Aorta (tissue), 5 donors: ENCODE results near the gene NFATC1. TPM values are rescaled to one million over a fixed set of nuclear protein-coding genes. Genes with fewer than 3 reads are reported as not detected.

Experiments
- ATAC-seq: fragments of 200-7000 bp; cut with Tn5 transposase; one replicate; pipeline ENCODE4 v1.9.1; 2022; ENCODE audit warnings: moderate library complexity; ENCODE audit not compliant: low FRiP score
- DNase-seq, 2 donors: peaks; one replicate each; pipeline ENCODE4 v3.0.0-alpha.2; 2020
- H3K27ac ChIP-seq, 2 donors: one replicate each; pipeline ENCODE4 v1.5.1; 2013; ENCODE audit warnings: low read length in 2 of 2, mild to moderate bottlenecking in 2 of 2, moderate library complexity in 2 of 2, control low read depth in 1 of 2, inconsistent platforms in 1 of 2, low read depth in 1 of 2
- H3K27me3 ChIP-seq, 2 donors: one replicate each; pipeline ENCODE4 v1.6.1; 2013; ENCODE audit warnings: control low read depth in 1 of 2, low read length in 1 of 2, mild to moderate bottlenecking in 1 of 2, moderate library complexity in 1 of 2; ENCODE audit not compliant: insufficient read depth in 2 of 2, control insufficient read depth in 1 of 2
- H3K36me3 ChIP-seq, 2 donors: one replicate each; pipeline ENCODE4 v1.6.1; 2013; ENCODE audit warnings: control low read depth in 1 of 2, low read length in 1 of 2, mild to moderate bottlenecking in 1 of 2; ENCODE audit not compliant: insufficient read depth in 2 of 2, control insufficient read depth in 1 of 2
- H3K4me1 ChIP-seq, 2 donors: one replicate each; pipeline ENCODE4 v1.6.1; 2013; ENCODE audit warnings: low read length in 2 of 2, control low read depth in 1 of 2, mild to moderate bottlenecking in 1 of 2, moderate library complexity in 1 of 2; ENCODE audit not compliant: insufficient read depth in 2 of 2, control insufficient read depth in 1 of 2
- H3K4me3 ChIP-seq, 2 donors: one replicate each; pipeline ENCODE4 v1.5.1; 2013; ENCODE audit warnings: low read length in 2 of 2, control low read depth in 1 of 2, mild to moderate bottlenecking in 1 of 2
- H3K9me3 ChIP-seq: one replicate; pipeline ENCODE4 v1.6.1; 2013; ENCODE audit warnings: mild to moderate bottlenecking, low read length; ENCODE audit not compliant: control insufficient read depth
- WGBS, 2 donors: extraction: QIAGEN DNeasy Blood & Tissue Kit; methylation state at CpG; one replicate each; pipeline ENCODE4 v1.1.7; 2013; 5-methylcytosine and 5-hydroxymethylcytosine counted together
- intact Hi-C, 2 donors: fragments of 100-400 bp; cut with DNase I; formaldehyde crosslinking; loops; one replicate each; pipeline versions ENCODE4 v1.14.2 to v1.15.0; 2022
- polyA plus RNA-seq, 2 donors: library from polyadenylated mRNA; stranded (reverse); fragments of 200-250 nt; gene quantifications; one replicate each; pipeline ENCODE4 v1.2.3, GENCODE V29; 2013
- total RNA-seq, 2 donors: library from RNA; stranded (reverse); fragmentation: NEBNext Ultra II Directional; extraction: Animal tissue kit (Norgen Biotek cat#: 25700); gene quantifications; one replicate each; pipeline ENCODE4 v1.2.1, GENCODE V29; 2021
- donor health status: healthy with polysubstance abuse.
- donor health status: Bipolar disorder and iron deficiency.
- donor health status: DM: no; HTN: no; CAD: no.
- donor health status: DM: no; HTN: no; CAD: no.
- donor health status: DM: yes; HTN: yes; CAD: no.

Gene NFATC1
- total and polyA plus RNA-seq, 4 donors, result 2.0 to 39.2 (median 22.2) TPM

- intact Hi-C loops, result no loop called here
- H3K9me3 ChIP-seq, result no peaks in the 10 kb centered on the region
- H3K4me3 ChIP-seq, result no peak overlapping the region
- WGBS, 2 donors, result 84 to 86% methylated on average over 25 of the region's 25 CpGs
- H3K27me3 ChIP-seq, result no peaks in the 10 kb centered on the region
- no peaks in the 10 kb centered on the region for H3K4me1 ChIP-seq
- H3K27ac ChIP-seq, result no peak overlapping the region
- ATAC-seq (no peak), DNase-seq (peak; percentile 38 to 61)
- no peaks in the 10 kb centered on the region for H3K36me3 ChIP-seq
Observed at GRCh38 chr18:79552696-79553095, 157.0 kb downstream of the NFATC1 start.

GRCh38 chr18:79553154-79553553 lies 157.4 kb downstream of the NFATC1 start:
- intact Hi-C loops, result no loop called here
- no peaks in the 10 kb centered on the region for H3K36me3 ChIP-seq
- no peak overlapping the region for H3K4me3 ChIP-seq
- DNase-seq, result peak; percentile 38 to 70
- no peak for ATAC-seq
- 94 to 95% methylated on average over 24 of the region's 24 CpGs for WGBS, 2 donors
- no peak overlapping the region for H3K27ac ChIP-seq
- H3K27me3 ChIP-seq, result no peaks in the 10 kb centered on the region
- no peaks in the 10 kb centered on the region for H3K9me3 ChIP-seq
- no peaks in the 10 kb centered on the region for H3K4me1 ChIP-seq

GRCh38 chr18:79553696-79554095 lies 158.0 kb downstream of the NFATC1 start:
- Histone ChIP-seq H3K9me3 (no peaks in the 10 kb centered on the region), H3K27me3 (no peaks in the 10 kb centered on the region), H3K27ac (no peak overlapping the region), H3K4me3 (no peak overlapping the region), H3K4me1 (no peaks in the 10 kb centered on the region), H3K36me3 (no peaks in the 10 kb centered on the region)
- ATAC-seq, result no peak
- WGBS, 2 donors, result 94 to 97% methylated on average over 25 of the region's 25 CpGs
- peak; percentile 33 to 73 for DNase-seq
- intact Hi-C loops, result no loop called here

GRCh38 chr18:79554321-79554720 lies 158.6 kb downstream of the NFATC1 start:
- peak; percentile 24 to 50 for DNase-seq

GRCh38 chr18:79554945-79555645 lies 159.4 kb downstream of the NFATC1 start:
- H3K4me3 ChIP-seq, result no peak overlapping the region
- ATAC-seq, result no peak
- intact Hi-C loops, result no loop called here
- H3K27me3 ChIP-seq, result no peaks in the 10 kb centered on the region
- DNase-seq, result peak; percentile 26 to 66
- no peaks in the 10 kb centered on the region for H3K36me3 ChIP-seq
- H3K27ac ChIP-seq, result no peak overlapping the region
- no peaks in the 10 kb centered on the region for H3K9me3 ChIP-seq
- WGBS, 2 donors, result 91 to 92% methylated on average over 27 to 30 of the region's 30 CpGs
- H3K4me1 ChIP-seq, result no peaks in the 10 kb centered on the region

More at GRCh38 chr18:79554321-79554720, 158.6 kb downstream of the NFATC1 start:
- Histone ChIP-seq H3K4me1 (no peaks in the 10 kb centered on the region), H3K4me3 (no peak overlapping the region), H3K9me3 (no peaks in the 10 kb centered on the region), H3K27me3 (no peaks in the 10 kb centered on the region), H3K27ac (no peak overlapping the region), H3K36me3 (no peaks in the 10 kb centered on the region)
- ATAC-seq, result no peak
- intact Hi-C loops, result no loop called here
- WGBS, 2 donors, result 96% methylated on average over 13 of the region's 13 CpGs

- Histone ChIP-seq H3K27ac (no peak overlapping the region), H3K36me3 (no peaks in the 10 kb centered on the region), H3K9me3 (no peaks in the 10 kb centered on the region), H3K27me3 (no peaks in the 10 kb centered on the region), H3K4me3 (no peak overlapping the region), H3K4me1 (no peaks in the 10 kb centered on the region)
- WGBS, 2 donors, result 96 to 97% methylated on average over 19 of the region's 19 CpGs
- no peak for ATAC-seq
- peak; percentile 13 to 61 for DNase-seq
- intact Hi-C loops, result no loop called here
Observed at GRCh38 chr18:79555885-79556284, 160.2 kb downstream of the NFATC1 start.

- no peak overlapping the region for H3K4me3 ChIP-seq
- ATAC-seq (no peak), DNase-seq (peak; percentile 36 to 67)
- no peaks in the 10 kb centered on the region for H3K36me3 ChIP-seq
- no peaks in the 10 kb centered on the region for H3K27me3 ChIP-seq
- intact Hi-C loops, result no loop called here
- WGBS, 2 donors, result 89 to 91% methylated on average over 21 of the region's 21 CpGs
- no peaks in the 10 kb centered on the region for H3K9me3 ChIP-seq
- no peaks in the 10 kb centered on the region for H3K4me1 ChIP-seq
- H3K27ac ChIP-seq, result no peak overlapping the region
Observed at GRCh38 chr18:79556829-79557585, 161.3 kb downstream of the NFATC1 start.

- peak; percentile 42 to 65 for DNase-seq
- 92 to 94% methylated on average over 25 of the region's 25 CpGs for WGBS, 2 donors
- no peaks in the 10 kb centered on the region for H3K27me3 ChIP-seq
- H3K9me3 ChIP-seq, result no peaks in the 10 kb centered on the region
- ATAC-seq, result no peak
- no peaks in the 10 kb centered on the region for H3K4me1 ChIP-seq
- H3K4me3 ChIP-seq, result no peak overlapping the region
- no peaks in the 10 kb centered on the region for H3K36me3 ChIP-seq
- H3K27ac ChIP-seq, result no peak overlapping the region
- intact Hi-C loops, result no loop called here
Observed at GRCh38 chr18:79558196-79558932, 162.6 kb downstream of the NFATC1 start.
